ENCODE measurements around the gene KLHL29. TPM values are rescaled to one million over a fixed set of nuclear protein-coding genes. Genes with fewer than 3 reads are reported as not detected.

KLHL29 gene
- total RNA-seq, 1 experiment from 2014 or later: 7.7 TPM

DNA sequence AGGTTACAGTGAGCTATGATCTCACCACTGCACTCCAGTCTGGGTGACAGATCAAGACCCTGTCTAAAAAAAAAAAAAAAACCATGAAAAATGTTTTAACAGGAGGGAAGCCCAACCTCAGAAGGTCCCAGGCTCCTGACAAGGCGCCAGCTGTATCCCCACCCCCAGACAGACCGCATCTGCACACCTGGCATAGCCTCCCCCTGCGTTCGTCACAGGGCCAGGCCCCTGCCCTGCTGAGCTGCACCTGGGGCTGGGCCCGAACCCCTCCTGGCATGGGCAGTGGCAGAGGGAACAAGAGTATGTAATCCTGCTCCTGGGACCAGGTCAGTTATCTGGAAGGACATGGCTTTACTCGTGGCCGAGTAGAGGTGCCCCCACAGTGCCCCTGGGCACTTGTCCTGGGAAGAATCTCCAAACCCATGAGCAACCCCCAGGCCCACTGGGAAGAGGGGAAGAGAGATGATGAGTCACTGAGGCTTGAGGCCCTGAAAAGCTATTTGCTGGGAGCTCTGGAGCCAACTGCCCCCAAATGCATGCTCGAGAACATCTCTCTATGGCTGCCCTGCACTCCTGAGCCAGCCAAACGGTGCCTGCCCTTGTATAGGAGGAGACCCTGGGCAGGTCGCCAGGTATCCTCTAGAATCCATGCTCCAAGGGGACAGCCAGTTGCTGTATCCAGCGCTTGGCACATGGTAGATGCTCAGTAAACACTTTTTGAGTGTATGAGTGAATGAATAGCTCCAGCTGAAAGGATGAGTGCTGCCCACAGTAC is 276.5 kb downstream of the KLHL29 start:
- POLR2A ChIA-PET: no interaction called here
- H3K4me3 ChIP-seq (ENCODE audit: low read depth in 2 of 2, low read length in 2 of 2): no peak overlapping the region
- in situ Hi-C loops (cut with HindIII; ENCODE audit: low pct_unique_long_range_greater_than_20kb, low sequenced_read_pairs) (no loop called here), intact Hi-C loops (cut with micrococcal nuclease; ENCODE audit: unreplicated experiment) (no loop called here)
- DNase-seq (ENCODE audit: low read depth, low spot score) (no peak), ATAC-seq (peak; percentile 35; the same call in 1 of the 2 replicates)
- TF ChIP-seq SIN3A (IDR thresholded peaks at IDR 0.05; ENCODE audit: borderline replicate concordance, insufficient read depth, low read depth, low read length): no peak
- no peak for TF ChIP-seq TCF7L2 (IDR thresholded peaks at IDR 0.05; ENCODE audit: low read depth, low read length)
- no peaks in the 10 kb centered on the region for H3K27me3 ChIP-seq (ENCODE audit: control insufficient read depth, insufficient read depth, low read length)
- H3K4me1 ChIP-seq (ENCODE audit: control insufficient read depth, insufficient read depth, low read length): no peaks in the 10 kb centered on the region
- H3K9me3 ChIP-seq (ENCODE audit: control insufficient read depth, insufficient read depth, low read depth, low read length): no peaks in the 10 kb centered on the region
- CTCF ChIA-PET: no interaction called here
- BruUV-seq (replicated peaks): no TSS peak
- H3K27ac ChIP-seq (ENCODE audit: low read length): no peak overlapping the region
- no peaks in the 10 kb centered on the region for H3K36me3 ChIP-seq (ENCODE audit: control insufficient read depth, insufficient read depth, low read length)

DNA sequence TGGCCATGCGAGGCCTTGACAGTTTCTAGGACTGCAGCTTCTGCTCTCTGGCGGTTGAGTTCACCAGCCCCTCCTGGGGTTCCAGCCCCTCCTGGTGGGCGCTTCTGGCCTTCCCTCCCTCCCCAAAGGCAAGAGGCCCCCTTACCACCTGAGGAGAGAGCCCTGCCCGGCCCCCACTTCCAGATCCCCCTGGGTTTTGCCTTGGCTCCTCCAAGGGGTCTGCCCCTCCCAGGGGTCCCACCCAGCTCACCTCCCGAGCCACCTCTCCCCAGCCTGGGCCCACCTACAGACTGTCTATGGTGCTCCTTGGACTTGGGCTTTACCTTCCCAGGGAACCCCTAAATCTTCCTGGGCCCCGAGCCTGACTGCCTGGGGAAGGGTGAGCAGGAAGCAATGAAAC is 277.5 kb downstream of the KLHL29 start:
- no peaks in the 10 kb centered on the region for H3K4me1 ChIP-seq (ENCODE audit: control insufficient read depth, insufficient read depth, low read length)
- CTCF ChIA-PET: no interaction called here
- no TSS peak for BruUV-seq (replicated peaks)

More for the DNA sequence above, 277.5 kb downstream of the KLHL29 start:
- no peak overlapping the region for H3K4me3 ChIP-seq (ENCODE audit: low read depth in 2 of 2, low read length in 2 of 2)
- ATAC-seq (no peak), DNase-seq (ENCODE audit: low read depth, low spot score) (no peak)
- H3K9me3 ChIP-seq (ENCODE audit: control insufficient read depth, insufficient read depth, low read depth, low read length): no peaks in the 10 kb centered on the region
- H3K36me3 ChIP-seq (ENCODE audit: control insufficient read depth, insufficient read depth, low read length): no peaks in the 10 kb centered on the region
- in situ Hi-C loops (cut with HindIII; ENCODE audit: low pct_unique_long_range_greater_than_20kb, low sequenced_read_pairs): no loop called here
- intact Hi-C loops (cut with micrococcal nuclease; ENCODE audit: unreplicated experiment): no loop called here
- no peak for TF ChIP-seq SIN3A (IDR thresholded peaks at IDR 0.05; ENCODE audit: borderline replicate concordance, insufficient read depth, low read depth, low read length)
- TF ChIP-seq TCF7L2 (IDR thresholded peaks at IDR 0.05; ENCODE audit: low read depth, low read length): no peak
- no peak for TF ChIP-seq POLR2AphosphoS5 (IDR thresholded peaks at IDR 0.05; ENCODE audit: low read depth, low read length)
- TF ChIP-seq, protein P1, sequence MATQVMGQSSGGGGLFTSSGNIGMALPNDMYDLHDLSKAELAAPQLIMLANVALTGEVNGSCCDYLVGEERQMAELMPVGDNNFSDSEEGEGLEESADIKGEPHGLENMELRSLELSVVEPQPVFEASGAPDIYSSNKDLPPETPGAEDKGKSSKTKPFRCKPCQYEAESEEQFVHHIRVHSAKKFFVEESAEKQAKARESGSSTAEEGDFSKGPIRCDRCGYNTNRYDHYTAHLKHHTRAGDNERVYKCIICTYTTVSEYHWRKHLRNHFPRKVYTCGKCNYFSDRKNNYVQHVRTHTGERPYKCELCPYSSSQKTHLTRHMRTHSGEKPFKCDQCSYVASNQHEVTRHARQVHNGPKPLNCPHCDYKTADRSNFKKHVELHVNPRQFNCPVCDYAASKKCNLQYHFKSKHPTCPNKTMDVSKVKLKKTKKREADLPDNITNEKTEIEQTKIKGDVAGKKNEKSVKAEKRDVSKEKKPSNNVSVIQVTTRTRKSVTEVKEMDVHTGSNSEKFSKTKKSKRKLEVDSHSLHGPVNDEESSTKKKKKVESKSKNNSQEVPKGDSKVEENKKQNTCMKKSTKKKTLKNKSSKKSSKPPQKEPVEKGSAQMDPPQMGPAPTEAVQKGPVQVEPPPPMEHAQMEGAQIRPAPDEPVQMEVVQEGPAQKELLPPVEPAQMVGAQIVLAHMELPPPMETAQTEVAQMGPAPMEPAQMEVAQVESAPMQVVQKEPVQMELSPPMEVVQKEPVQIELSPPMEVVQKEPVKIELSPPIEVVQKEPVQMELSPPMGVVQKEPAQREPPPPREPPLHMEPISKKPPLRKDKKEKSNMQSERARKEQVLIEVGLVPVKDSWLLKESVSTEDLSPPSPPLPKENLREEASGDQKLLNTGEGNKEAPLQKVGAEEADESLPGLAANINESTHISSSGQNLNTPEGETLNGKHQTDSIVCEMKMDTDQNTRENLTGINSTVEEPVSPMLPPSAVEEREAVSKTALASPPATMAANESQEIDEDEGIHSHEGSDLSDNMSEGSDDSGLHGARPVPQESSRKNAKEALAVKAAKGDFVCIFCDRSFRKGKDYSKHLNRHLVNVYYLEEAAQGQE (IDR thresholded peaks at IDR 0.05; ENCODE audit: insufficient read depth in 1 of 2, low read depth in 2 of 2, low read length in 1 of 2): no peak
- TF ChIP-seq, protein P2, sequence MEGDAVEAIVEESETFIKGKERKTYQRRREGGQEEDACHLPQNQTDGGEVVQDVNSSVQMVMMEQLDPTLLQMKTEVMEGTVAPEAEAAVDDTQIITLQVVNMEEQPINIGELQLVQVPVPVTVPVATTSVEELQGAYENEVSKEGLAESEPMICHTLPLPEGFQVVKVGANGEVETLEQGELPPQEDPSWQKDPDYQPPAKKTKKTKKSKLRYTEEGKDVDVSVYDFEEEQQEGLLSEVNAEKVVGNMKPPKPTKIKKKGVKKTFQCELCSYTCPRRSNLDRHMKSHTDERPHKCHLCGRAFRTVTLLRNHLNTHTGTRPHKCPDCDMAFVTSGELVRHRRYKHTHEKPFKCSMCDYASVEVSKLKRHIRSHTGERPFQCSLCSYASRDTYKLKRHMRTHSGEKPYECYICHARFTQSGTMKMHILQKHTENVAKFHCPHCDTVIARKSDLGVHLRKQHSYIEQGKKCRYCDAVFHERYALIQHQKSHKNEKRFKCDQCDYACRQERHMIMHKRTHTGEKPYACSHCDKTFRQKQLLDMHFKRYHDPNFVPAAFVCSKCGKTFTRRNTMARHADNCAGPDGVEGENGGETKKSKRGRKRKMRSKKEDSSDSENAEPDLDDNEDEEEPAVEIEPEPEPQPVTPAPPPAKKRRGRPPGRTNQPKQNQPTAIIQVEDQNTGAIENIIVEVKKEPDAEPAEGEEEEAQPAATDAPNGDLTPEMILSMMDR (IDR thresholded peaks at IDR 0.05): no peak
- H3K27me3 ChIP-seq (ENCODE audit: control insufficient read depth, insufficient read depth, low read length): no peaks in the 10 kb centered on the region
- no peak overlapping the region for H3K27ac ChIP-seq (ENCODE audit: low read length)
- POLR2A ChIA-PET: no interaction called here

All from Panc1 (cell line).